Measurements from ENCODE around the gene LCN1.

The LCN1 gene

GRCh38 chr9:135488527-135488926, 32.7 kb upstream of the LCN1 start:
- DNase-seq (ENCODE audit: low read depth) = no peak

GRCh38 chr9:135489188-135489906, 31.9 kb upstream of the LCN1 start:
- DNase-seq (ENCODE audit: low read depth) = no peak

- no peak for DNase-seq (ENCODE audit: low read depth)
Observed at GRCh38 chr9:135490166-135490870, 30.9 kb upstream of the LCN1 start.

- no peak for DNase-seq (ENCODE audit: low read depth)
Observed at GRCh38 chr9:135490980-135491464, 30.2 kb upstream of the LCN1 start.

- no peak for DNase-seq (ENCODE audit: low read depth)
Observed at GRCh38 chr9:135491764-135492163, 29.5 kb upstream of the LCN1 start.

GRCh38 chr9:135492886-135493669, 28.2 kb upstream of the LCN1 start:
- no peak for DNase-seq (ENCODE audit: low read depth)

- no peak for DNase-seq (ENCODE audit: low read depth)
Observed at GRCh38 chr9:135494791-135495559, 26.3 kb upstream of the LCN1 start.

GRCh38 chr9:135498381-135499126, 22.7 kb upstream of the LCN1 start:
- no peak for DNase-seq (ENCODE audit: low read depth)

GRCh38 chr9:135499326-135500070, 21.7 kb upstream of the LCN1 start:
- peak; percentile 82 for DNase-seq (ENCODE audit: low read depth)

- DNase-seq (ENCODE audit: low read depth) = no peak
Observed at GRCh38 chr9:135500071-135500524, 21.1 kb upstream of the LCN1 start.

GRCh38 chr9:135500525-135501260, 20.5 kb upstream of the LCN1 start, which contains the start of gene MRPS2:
TSS of gene MRPS2 (plus strand) at chr9:135500682. CDS start at chr9:135500711, 29 bp downstream.
- DNase-seq (ENCODE audit: low read depth) = peak; percentile 75

- no peak for DNase-seq (ENCODE audit: low read depth)
Observed at GRCh38 chr9:135501261-135502167, 19.7 kb upstream of the LCN1 start.

- DNase-seq (ENCODE audit: low read depth) = no peak
Observed at GRCh38 chr9:135502168-135502872, 18.9 kb upstream of the LCN1 start.

GRCh38 chr9:135502873-135503321, 18.3 kb upstream of the LCN1 start:
- DNase-seq (ENCODE audit: low read depth) = no peak

GRCh38 chr9:135503371-135504261, 17.6 kb upstream of the LCN1 start:
- DNase-seq (ENCODE audit: low read depth) = no peak
